ENCODE results near the gene SBSN. TPM values are rescaled to one million over a fixed set of nuclear protein-coding genes. Genes with fewer than 3 reads are reported as not detected.

The SBSN gene
- 1 to 10 TPM in 1 of 3 donors, under 1 TPM in 1, not detected in 1; 0.15 to 1.5 TPM for polyA plus RNA-seq

- H3K27ac ChIP-seq (ENCODE audit: low read depth, low read length), result no peak within 1 kb of the TSS
- WGBS, 3 donors, result 75 to 81% (median 79%) methylated on average over 11 of the region's 11 CpGs
Measured at GRCh38 chr19:35528218-35529038, at the start of gene SBSN. Gene SBSN (minus strand): TSS chr19:35528311. CDS start chr19:35528281, 30 bp downstream.

GRCh38 chr19:35571406-35571965 is 43.4 kb upstream of the SBSN start:
- no peak overlapping the region for H3K27ac ChIP-seq (ENCODE audit: low read depth, low read length)
- WGBS, 3 donors, result 88 to 92% (median 89%) methylated on average over 1 of the region's 1 CpG

- WGBS, 3 donors, result 34 to 66% (median 65%) methylated on average over 5 of the region's 5 CpGs
- H3K27ac ChIP-seq (ENCODE audit: low read depth, low read length), result no peak overlapping the region
Measured at GRCh38 chr19:35569281-35569781, 41.2 kb upstream of the SBSN start.

- 81 to 87% (median 82%) methylated on average over 7 of the region's 7 CpGs for WGBS, 3 donors
- no peak overlapping the region for H3K27ac ChIP-seq (ENCODE audit: low read depth, low read length)
Measured at GRCh38 chr19:35566738-35567137, 38.6 kb upstream of the SBSN start.

GRCh38 chr19:35565016-35565856 is 37.1 kb upstream of the SBSN start:
- 48 to 80% (median 72%) methylated on average over 12 of the region's 12 CpGs for WGBS, 3 donors
- H3K27ac ChIP-seq (ENCODE audit: low read depth, low read length), result no peak overlapping the region

- 65 to 75% (median 70%) methylated on average over 11 to 15 of the region's 15 CpGs for WGBS, 3 donors
- no peak within 1 kb of the TSS for H3K27ac ChIP-seq (ENCODE audit: low read depth, low read length)
Measured at GRCh38 chr19:35563207-35563829, 35.2 kb upstream of the SBSN start, which contains the start of gene ATP4A. Gene ATP4A (minus strand): TSS chr19:35563658. CDS start chr19:35563629, 29 bp downstream.

GRCh38 chr19:35562776-35563175 is 34.7 kb upstream of the SBSN start:
- 56 to 74% (median 59%) methylated on average over 2 of the region's 2 CpGs for WGBS, 3 donors
- H3K27ac ChIP-seq (ENCODE audit: low read depth, low read length), result no peak overlapping the region

- H3K27ac ChIP-seq (ENCODE audit: low read depth, low read length), result no peak overlapping the region
- WGBS, 3 donors, result 51 to 76% (median 61%) methylated on average over 13 to 17 of the region's 17 CpGs
Measured at GRCh38 chr19:35562336-35562735, 34.2 kb upstream of the SBSN start.

GRCh38 chr19:35561436-35561835 is 33.3 kb upstream of the SBSN start:
- no peak overlapping the region for H3K27ac ChIP-seq (ENCODE audit: low read depth, low read length)
- 79 to 87% (median 83%) methylated on average over 6 of the region's 6 CpGs for WGBS, 3 donors

GRCh38 chr19:35560677-35561076 is 32.6 kb upstream of the SBSN start:
- no peak overlapping the region for H3K27ac ChIP-seq (ENCODE audit: low read depth, low read length)
- 19 to 62% (median 58%) methylated on average over 4 to 6 of the region's 6 CpGs for WGBS, 3 donors

- no peak overlapping the region for H3K27ac ChIP-seq (ENCODE audit: low read depth, low read length)
- 86 to 90% (median 89%) methylated on average over 18 of the region's 18 CpGs for WGBS, 3 donors
Measured at GRCh38 chr19:35560271-35560670, 32.2 kb upstream of the SBSN start.

- WGBS, 3 donors, result 88 to 91% (median 91%) methylated on average over 23 of the region's 23 CpGs
- no peak overlapping the region for H3K27ac ChIP-seq (ENCODE audit: low read depth, low read length)
Measured at GRCh38 chr19:35559781-35560180, 31.7 kb upstream of the SBSN start.

GRCh38 chr19:35559281-35559659 is 31.2 kb upstream of the SBSN start:
- WGBS, 3 donors, result 38 to 70% (median 61%) methylated on average over 11 of the region's 11 CpGs
- no peak overlapping the region for H3K27ac ChIP-seq (ENCODE audit: low read depth, low read length)

GRCh38 chr19:35558400-35559280 is 30.5 kb upstream of the SBSN start:
- 18 to 37% (median 29%) methylated on average over 53 of the region's 53 CpGs for WGBS, 3 donors
- H3K27ac ChIP-seq (ENCODE audit: low read depth, low read length), result no peak overlapping the region

- WGBS, 3 donors, result 4 to 7% (median 5%) methylated on average over 55 to 60 of the region's 60 CpGs
- no peak overlapping the region for H3K27ac ChIP-seq (ENCODE audit: low read depth, low read length)
Measured at GRCh38 chr19:35557539-35558399, 29.7 kb upstream of the SBSN start.

- H3K27ac ChIP-seq (ENCODE audit: low read depth, low read length), result no peak overlapping the region
- 80 to 85% (median 84%) methylated on average over 16 of the region's 16 CpGs for WGBS, 3 donors
Measured at GRCh38 chr19:35556846-35557538, 28.9 kb upstream of the SBSN start.

Data from adipose tissue (tissue), 3 donors.